Fibroblast of villous mesenchyme (primary cell): ENCODE measurements around the gene ST6GALNAC3. TPM values are rescaled to one million over a fixed set of nuclear protein-coding genes. Genes with fewer than 3 reads are reported as not detected.

Experiments used
- DNase-seq: peaks from one replicate; pipeline ENCODE4 v3.0.0-alpha.2; 2010; ENCODE audit warnings: low read depth
- H3K4me3 ChIP-seq: 2 replicates; pipeline ENCODE4 v1.5.1; 2011; ENCODE audit warnings: low read depth, mild to moderate bottlenecking, low read length
- total RNA-seq: library from RNA; depleted of rRNA; stranded (reverse); fragments of >200 nt; gene quantifications from 2 replicates; pipeline ENCODE4 v1.2.3, GENCODE V29; 2012
- TF ChIP-seq, protein P1 (sequence below): IDR thresholded peaks from 2 replicates; pipeline ENCODE4 v1.5.1; 2012; ENCODE audit warnings: low read depth, mild to moderate bottlenecking, low read length; ENCODE audit not compliant: insufficient read depth

The ST6GALNAC3 gene
- total RNA-seq, 1 donor: 1.3 TPM

DNA sequence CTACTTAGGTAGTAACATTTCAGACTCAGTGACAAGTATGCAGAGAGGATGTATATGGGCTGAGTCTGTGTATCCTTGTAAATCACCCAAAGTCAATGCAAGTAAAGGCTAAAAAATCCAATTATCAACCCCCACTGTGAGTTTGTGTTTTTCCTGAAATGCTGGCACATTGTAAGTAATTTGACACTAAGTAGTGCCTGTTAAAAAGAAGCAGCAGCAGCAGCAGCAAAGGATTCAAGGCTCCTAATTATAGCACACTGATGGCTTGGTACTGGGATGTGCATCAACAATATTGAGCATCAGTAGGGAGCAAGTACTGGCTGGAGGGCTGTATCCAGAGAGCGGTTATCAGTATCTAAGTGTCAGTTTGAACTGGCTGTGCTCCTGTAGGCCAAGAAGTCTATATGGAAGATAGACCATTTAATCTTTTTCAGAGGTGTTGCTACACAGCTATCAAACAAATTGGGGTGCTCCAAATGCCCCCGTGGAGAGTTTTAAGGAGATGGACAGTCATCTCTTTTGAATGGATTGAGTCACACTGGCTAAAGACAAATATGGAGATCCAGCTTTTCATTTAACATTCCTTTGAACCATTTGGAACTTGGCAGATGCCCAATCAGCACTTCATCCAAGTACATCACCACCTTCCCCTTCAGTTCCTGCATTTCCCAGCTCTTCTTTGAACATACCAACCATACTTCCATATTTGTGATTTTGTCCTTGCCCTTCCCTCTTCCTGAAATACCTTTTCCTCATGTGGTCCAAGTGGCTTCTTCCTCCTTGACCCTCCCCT is 551.5 kb downstream of the ST6GALNAC3 start:
- H3K4me3 ChIP-seq: no peak overlapping the region
- TF ChIP-seq, protein P1, sequence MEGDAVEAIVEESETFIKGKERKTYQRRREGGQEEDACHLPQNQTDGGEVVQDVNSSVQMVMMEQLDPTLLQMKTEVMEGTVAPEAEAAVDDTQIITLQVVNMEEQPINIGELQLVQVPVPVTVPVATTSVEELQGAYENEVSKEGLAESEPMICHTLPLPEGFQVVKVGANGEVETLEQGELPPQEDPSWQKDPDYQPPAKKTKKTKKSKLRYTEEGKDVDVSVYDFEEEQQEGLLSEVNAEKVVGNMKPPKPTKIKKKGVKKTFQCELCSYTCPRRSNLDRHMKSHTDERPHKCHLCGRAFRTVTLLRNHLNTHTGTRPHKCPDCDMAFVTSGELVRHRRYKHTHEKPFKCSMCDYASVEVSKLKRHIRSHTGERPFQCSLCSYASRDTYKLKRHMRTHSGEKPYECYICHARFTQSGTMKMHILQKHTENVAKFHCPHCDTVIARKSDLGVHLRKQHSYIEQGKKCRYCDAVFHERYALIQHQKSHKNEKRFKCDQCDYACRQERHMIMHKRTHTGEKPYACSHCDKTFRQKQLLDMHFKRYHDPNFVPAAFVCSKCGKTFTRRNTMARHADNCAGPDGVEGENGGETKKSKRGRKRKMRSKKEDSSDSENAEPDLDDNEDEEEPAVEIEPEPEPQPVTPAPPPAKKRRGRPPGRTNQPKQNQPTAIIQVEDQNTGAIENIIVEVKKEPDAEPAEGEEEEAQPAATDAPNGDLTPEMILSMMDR: no peak
- DNase-seq: no peak

DNA sequence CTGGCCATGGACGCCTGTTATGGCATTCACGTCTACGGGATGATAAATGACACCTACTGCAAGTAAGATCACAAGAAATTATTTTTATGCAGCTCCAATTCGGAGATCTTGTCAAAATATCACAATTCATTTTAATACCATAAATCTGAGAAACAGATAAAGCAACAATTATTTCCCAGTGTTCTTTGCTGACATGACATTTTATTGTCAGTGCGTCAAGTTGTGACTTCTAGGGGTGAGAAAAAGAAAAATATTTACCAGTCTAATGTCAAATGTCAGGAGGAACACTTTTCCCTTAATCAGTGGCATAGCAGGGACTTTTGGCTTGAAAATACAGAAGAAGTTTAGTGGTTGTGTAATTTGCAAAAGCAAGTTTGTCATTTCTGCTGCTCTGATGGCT is 553.0 kb downstream of the ST6GALNAC3 start:
- TF ChIP-seq, protein P1: no peak
- no peak for DNase-seq
- no peak overlapping the region for H3K4me3 ChIP-seq

DNA sequence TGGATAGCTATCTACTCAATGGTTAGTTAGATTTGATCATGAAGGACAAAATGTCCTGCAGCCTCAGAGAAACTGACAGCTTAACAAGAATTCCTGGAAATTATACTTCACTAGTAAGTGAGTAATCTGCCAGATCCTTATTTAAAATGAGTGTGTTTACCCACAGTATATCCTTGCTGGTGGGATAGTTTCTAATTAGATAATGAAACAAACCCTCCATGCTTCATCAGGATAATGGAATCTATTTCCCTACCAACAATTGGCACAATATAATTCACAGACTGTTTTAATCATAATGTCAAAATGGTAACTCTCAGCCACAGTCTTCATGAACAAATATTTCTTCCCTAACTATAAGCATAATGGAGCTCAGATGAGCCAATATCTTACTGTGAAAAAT is 553.4 kb downstream of the ST6GALNAC3 start:
- DNase-seq: no peak
- TF ChIP-seq, protein P1: no peak
- H3K4me3 ChIP-seq: no peak overlapping the region

DNA sequence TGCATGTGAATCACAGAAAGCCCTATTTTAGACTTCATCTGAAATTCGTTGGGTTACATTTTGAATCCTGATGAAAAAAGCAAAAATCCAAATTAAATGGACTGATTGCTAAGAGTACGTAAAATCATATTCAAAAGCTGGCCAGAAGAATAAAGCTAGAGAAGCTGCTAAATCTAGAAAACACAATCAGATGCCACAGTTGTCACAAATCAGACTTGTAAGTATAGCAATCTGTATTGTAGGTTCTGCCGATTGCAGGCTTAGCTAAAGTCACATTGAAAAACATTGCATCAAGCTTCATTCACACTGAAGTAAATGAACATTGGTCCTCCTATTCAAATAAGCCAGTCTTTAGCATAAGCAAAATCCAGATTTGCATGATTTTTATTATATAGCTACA is 557.6 kb downstream of the ST6GALNAC3 start:
- no peak overlapping the region for H3K4me3 ChIP-seq
- DNase-seq: no peak
- TF ChIP-seq, protein P1: no peak

DNA sequence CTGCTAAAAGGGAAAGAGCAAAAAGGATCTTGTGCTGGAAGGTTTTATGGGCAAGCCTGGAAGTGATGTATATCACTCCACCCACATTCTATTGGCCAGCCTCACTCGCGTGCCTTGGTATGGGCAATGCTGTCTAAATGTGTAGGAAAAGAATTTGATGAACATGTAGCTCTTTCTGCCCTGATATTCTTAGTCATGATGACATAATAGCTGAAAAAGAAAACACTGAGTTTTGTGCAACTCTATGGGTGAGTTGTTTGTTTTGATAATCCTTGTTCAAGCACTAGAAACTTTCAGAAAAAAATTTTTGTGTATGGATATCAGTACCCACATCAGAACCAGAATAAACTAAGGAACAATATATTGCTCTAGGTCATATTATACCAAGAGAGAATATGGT is 561.2 kb downstream of the ST6GALNAC3 start:
- TF ChIP-seq, protein P1: no peak
- no peak for DNase-seq
- no peak overlapping the region for H3K4me3 ChIP-seq

DNA sequence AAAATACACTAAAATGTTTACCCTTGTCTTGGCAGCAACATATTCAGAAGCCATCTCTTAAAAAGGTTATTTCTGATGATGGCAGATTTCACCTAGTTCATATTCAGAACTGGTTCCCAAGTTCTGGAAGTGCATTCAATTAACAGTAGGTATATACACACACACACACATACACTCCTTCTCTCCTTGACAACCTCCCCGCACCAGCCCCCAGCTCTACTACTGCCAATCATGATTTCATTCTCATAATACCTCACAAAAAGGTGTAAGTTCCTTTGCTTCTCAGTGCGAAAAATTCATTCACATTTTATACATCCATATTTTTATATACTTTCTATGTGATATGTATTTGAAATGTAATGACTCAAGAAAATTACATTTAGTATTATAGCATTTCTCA is 564.6 kb downstream of the ST6GALNAC3 start:
- DNase-seq: no peak
- TF ChIP-seq, protein P1: no peak
- no peak overlapping the region for H3K4me3 ChIP-seq

DNA sequence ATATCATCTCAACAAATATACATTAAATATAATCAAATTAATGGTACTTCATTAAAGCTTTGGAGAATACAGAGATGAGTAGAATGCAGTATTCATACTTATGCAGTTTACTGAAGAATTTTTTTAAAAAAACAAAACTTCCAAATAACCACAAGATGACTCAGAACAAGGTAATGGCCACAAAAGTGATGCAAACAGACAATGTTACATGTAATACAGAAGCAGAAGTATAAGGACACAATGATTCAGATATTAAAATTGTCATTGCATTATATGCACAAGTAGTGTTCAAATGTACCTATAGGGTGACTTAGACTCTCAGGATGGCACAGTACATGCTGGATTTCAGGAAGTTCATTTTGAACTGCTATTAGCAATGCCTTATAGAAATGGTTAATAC is 565.5 kb downstream of the ST6GALNAC3 start:
- H3K4me3 ChIP-seq: no peak overlapping the region
- peak; percentile 44 for DNase-seq
- TF ChIP-seq, protein P1: no peak
